GM12878 (cell line): ENCODE data around the gene NSL1.
"Not testable (repeated sequence)": the region's sequence is repeated elsewhere in the genome, so short reads cannot be mapped to it uniquely, and the experiment has no call there.

ENCODE experiments used
- CBX3 ChIP-seq: fragments of 200-600 bp; sonication (generic); IDR thresholded peaks from 2 replicates; pipeline ENCODE4 v1.6.1; 2016; ENCODE audit warnings: low read depth, borderline replicate concordance
- CHD2 ChIP-seq: IDR thresholded peaks from 2 replicates; pipeline ENCODE4 v1.6.1; 2011; ENCODE audit warnings: low read depth, low read length, improper control_type of control experiment, borderline replicate concordance
- CTCF ChIP-seq, 3 experiments: IDR thresholded peaks in 2 of 3; conservative IDR thresholded peaks in 1 of 3; 2 replicates each; pipeline ENCODE4 v1.5.1; 2011; ENCODE audit warnings: low read depth in 3 of 3, low read length in 3 of 3, mild to moderate bottlenecking in 3 of 3, control low read depth in 2 of 3, moderate library complexity in 2 of 3, inconsistent platforms in 1 of 3, mixed read lengths in 1 of 3; ENCODE audit not compliant: control insufficient read depth in 2 of 3, insufficient read depth in 1 of 3; ENCODE audit errors: extremely low read depth in 1 of 3
- NFYB ChIP-seq: IDR thresholded peaks from 2 replicates; pipeline ENCODE4 v1.6.1; 2011; ENCODE audit warnings: low read depth, mild to moderate bottlenecking, low read length, improper control_type of control experiment, moderate library complexity; ENCODE audit not compliant: insufficient read depth
- POLR2A ChIP-seq: IDR thresholded peaks from 2 replicates; pipeline ENCODE4 v1.6.1; 2011; ENCODE audit warnings: low read depth, mild to moderate bottlenecking, low read length
- POLR2AphosphoS5 ChIP-seq: IDR thresholded peaks from 2 replicates; pipeline ENCODE4 v1.6.1; 2011; ENCODE audit warnings: mild to moderate bottlenecking, low read length, inconsistent platforms
- RFX5 ChIP-seq: IDR thresholded peaks from 2 replicates; pipeline ENCODE4 v1.6.1; 2011; ENCODE audit warnings: low read depth, low read length, improper control_type of control experiment
- YY1 ChIP-seq: IDR thresholded peaks from 2 replicates; pipeline ENCODE4 v1.6.1; 2011; ENCODE audit warnings: low read depth, mild to moderate bottlenecking, low read length
- TF ChIP-seq, protein P1 (sequence below): IDR thresholded peaks from 2 replicates; pipeline ENCODE4 v1.6.1; 2012; ENCODE audit warnings: mild to moderate bottlenecking, low read depth, low read length

- not testable (repeated sequence) for TF ChIP-seq YY1; POLR2AphosphoS5; CTCF (IDR thresholded peaks at IDR 0.05 in 2 of 3, conservative IDR thresholded peaks at IDR 0.05 in 1 of 3; ENCODE audit: control insufficient read depth in 2 of 3, extremely low read depth in 1 of 3, insufficient read depth in 1 of 3, low read depth in 3 of 3, low read length in 3 of 3); CHD2; POLR2A; CBX3; NFYB; RFX5
- TF ChIP-seq, protein P1, sequence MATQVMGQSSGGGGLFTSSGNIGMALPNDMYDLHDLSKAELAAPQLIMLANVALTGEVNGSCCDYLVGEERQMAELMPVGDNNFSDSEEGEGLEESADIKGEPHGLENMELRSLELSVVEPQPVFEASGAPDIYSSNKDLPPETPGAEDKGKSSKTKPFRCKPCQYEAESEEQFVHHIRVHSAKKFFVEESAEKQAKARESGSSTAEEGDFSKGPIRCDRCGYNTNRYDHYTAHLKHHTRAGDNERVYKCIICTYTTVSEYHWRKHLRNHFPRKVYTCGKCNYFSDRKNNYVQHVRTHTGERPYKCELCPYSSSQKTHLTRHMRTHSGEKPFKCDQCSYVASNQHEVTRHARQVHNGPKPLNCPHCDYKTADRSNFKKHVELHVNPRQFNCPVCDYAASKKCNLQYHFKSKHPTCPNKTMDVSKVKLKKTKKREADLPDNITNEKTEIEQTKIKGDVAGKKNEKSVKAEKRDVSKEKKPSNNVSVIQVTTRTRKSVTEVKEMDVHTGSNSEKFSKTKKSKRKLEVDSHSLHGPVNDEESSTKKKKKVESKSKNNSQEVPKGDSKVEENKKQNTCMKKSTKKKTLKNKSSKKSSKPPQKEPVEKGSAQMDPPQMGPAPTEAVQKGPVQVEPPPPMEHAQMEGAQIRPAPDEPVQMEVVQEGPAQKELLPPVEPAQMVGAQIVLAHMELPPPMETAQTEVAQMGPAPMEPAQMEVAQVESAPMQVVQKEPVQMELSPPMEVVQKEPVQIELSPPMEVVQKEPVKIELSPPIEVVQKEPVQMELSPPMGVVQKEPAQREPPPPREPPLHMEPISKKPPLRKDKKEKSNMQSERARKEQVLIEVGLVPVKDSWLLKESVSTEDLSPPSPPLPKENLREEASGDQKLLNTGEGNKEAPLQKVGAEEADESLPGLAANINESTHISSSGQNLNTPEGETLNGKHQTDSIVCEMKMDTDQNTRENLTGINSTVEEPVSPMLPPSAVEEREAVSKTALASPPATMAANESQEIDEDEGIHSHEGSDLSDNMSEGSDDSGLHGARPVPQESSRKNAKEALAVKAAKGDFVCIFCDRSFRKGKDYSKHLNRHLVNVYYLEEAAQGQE, result not testable (repeated sequence)
These were observed 79.6 kb downstream of the NSL1 start for GRCh38 chr1:212711974-212712373.
